Measurements from ENCODE around the gene VPS54. TPM values are rescaled to one million over a fixed set of nuclear protein-coding genes. Genes with fewer than 3 reads are reported as not detected.

VPS54 gene
- total RNA-seq, 1 donor from 2014 or later, result 17.5 TPM

DNA sequence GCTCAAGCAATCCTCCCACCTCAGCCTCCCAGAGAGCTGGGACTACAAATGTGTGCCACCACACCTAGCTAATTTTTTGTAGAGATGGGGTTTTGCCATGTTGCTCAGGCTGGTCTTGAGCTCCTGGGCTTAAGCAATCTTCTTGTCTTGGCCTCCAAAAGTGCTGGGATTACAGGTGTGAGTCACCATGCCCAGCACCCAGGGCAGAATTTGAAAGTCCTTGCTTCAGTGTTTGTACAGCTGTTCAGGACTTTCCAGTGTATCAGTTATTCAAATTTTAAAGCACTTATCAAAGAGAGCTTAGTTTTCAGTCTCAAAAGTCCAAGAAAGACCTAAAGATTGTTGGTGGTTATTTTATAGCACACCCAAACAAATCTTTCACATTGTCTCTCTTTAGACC, 43.6 kb upstream of the VPS54 start:
- Histone ChIP-seq H3K36me3 (ENCODE audit: insufficient read depth, low read length) (no peaks in the 10 kb centered on the region), H3K9ac (ENCODE audit: low read length) (no peak overlapping the region), H3K4me1 (ENCODE audit: insufficient read depth, low read length) (peaks cover 21% of the 10 kb centered on the region), H3K27me3 (ENCODE audit: insufficient read depth, low read length) (no peaks in the 10 kb centered on the region), H3K27ac (ENCODE audit: low read depth, low read length) (peak overlapping the region; percentile 85), H3K4me3 (ENCODE audit: insufficient read depth, low read depth, low read length) (no peak overlapping the region), H3K9me3 (ENCODE audit: insufficient read depth, low read depth, low read length) (no peaks in the 10 kb centered on the region), H3K4me2 (ENCODE audit: low read length) (peak overlapping the region; percentile 47), H4K20me1 (ENCODE audit: insufficient read depth, low read length) (no peaks in the 10 kb centered on the region), H2AFZ (ENCODE audit: low read depth, low read length) (no peak overlapping the region), H3K79me2 (ENCODE audit: insufficient read depth, low read length) (no peaks in the 10 kb centered on the region)
- H3K4me1 Mint-ChIP-seq (ENCODE audit: low read depth, unreplicated experiment), result peaks cover 16% of the 10 kb centered on the region
- DNase-seq (ENCODE audit: low read depth), result peak; percentile 63
- no peak overlapping the region for H3K27ac Mint-ChIP-seq (ENCODE audit: unreplicated experiment)
- H3K9me3 Mint-ChIP-seq (ENCODE audit: unreplicated experiment), result no peaks in the 10 kb centered on the region
- TF ChIP-seq EZH2 (IDR thresholded peaks at IDR 0.05; ENCODE audit: insufficient read depth, low read length), result no peak
- TF ChIP-seq, protein P1, sequence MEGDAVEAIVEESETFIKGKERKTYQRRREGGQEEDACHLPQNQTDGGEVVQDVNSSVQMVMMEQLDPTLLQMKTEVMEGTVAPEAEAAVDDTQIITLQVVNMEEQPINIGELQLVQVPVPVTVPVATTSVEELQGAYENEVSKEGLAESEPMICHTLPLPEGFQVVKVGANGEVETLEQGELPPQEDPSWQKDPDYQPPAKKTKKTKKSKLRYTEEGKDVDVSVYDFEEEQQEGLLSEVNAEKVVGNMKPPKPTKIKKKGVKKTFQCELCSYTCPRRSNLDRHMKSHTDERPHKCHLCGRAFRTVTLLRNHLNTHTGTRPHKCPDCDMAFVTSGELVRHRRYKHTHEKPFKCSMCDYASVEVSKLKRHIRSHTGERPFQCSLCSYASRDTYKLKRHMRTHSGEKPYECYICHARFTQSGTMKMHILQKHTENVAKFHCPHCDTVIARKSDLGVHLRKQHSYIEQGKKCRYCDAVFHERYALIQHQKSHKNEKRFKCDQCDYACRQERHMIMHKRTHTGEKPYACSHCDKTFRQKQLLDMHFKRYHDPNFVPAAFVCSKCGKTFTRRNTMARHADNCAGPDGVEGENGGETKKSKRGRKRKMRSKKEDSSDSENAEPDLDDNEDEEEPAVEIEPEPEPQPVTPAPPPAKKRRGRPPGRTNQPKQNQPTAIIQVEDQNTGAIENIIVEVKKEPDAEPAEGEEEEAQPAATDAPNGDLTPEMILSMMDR (IDR thresholded peaks at IDR 0.05; ENCODE audit: insufficient read depth, low read depth, low read length), result no peak
- no peaks in the 10 kb centered on the region for H3K36me3 Mint-ChIP-seq (ENCODE audit: low read depth, unreplicated experiment)
- H3K27me3 Mint-ChIP-seq (ENCODE audit: low read depth, unreplicated experiment), result no peaks in the 10 kb centered on the region
- no peak overlapping the region for H3K4me3 Mint-ChIP-seq (ENCODE audit: unreplicated experiment)
- FAIRE-seq, result no peak

DNA sequence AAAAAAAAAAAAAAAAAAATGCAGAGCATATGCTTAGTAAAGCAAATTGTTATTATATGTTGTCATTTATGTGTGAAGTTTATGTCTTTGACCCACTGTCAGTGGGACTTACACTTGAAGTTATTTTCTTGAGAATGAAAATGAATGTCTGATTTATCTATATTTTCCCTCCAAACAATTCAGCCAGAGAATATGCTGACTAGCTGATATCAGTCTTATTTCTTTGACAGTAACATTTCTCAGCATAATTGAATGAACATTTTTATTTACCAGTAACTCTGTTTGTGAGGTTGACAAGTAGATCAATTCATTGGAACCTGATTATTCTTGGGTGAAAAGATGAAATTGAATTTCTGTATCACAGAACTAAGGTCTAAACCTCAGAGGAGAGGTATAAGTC, 40.0 kb upstream of the VPS54 start:
- Histone ChIP-seq H3K4me3 (ENCODE audit: insufficient read depth, low read depth, low read length) (no peak overlapping the region), H2AFZ (ENCODE audit: low read depth, low read length) (no peak overlapping the region)
- no peak for FAIRE-seq

DNA sequence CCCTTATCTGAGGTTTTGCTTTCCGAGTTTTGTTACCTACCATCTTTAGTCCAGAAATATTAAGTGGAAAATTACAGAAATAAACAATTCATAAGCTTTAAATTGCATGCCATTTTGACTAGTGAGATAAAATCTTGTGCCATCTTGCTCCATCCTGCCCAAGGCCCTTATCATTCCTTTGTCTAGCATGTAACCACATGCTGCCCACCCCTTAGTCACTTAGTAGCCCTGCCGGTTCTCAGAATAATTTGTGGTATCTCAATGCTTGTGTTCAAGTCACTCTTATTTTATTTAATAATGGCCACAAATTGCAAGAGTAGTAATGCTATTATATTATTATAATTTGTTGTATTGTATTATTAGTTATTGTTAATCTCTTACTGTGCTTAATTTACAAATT, 36.8 kb upstream of the VPS54 start:
- no peaks in the 10 kb centered on the region for H3K9me3 ChIP-seq (ENCODE audit: insufficient read depth, low read depth, low read length)
- Mint-ChIP-seq H3K27ac (ENCODE audit: unreplicated experiment) (no peak overlapping the region), H3K27me3 (ENCODE audit: low read depth, unreplicated experiment) (no peaks in the 10 kb centered on the region), H3K9me3 (ENCODE audit: unreplicated experiment) (no peaks in the 10 kb centered on the region), H3K4me1 (ENCODE audit: low read depth, unreplicated experiment) (no peaks in the 10 kb centered on the region), H3K4me3 (ENCODE audit: unreplicated experiment) (no peak overlapping the region), H3K36me3 (ENCODE audit: low read depth, unreplicated experiment) (no peaks in the 10 kb centered on the region)
- no peak for DNase-seq (ENCODE audit: low read depth)
- H3K27ac ChIP-seq (ENCODE audit: low read depth, low read length), result no peak overlapping the region
- no peaks in the 10 kb centered on the region for H3K4me1 ChIP-seq (ENCODE audit: insufficient read depth, low read length)
- H3K4me2 ChIP-seq (ENCODE audit: low read length), result no peak overlapping the region
- no peaks in the 10 kb centered on the region for H3K36me3 ChIP-seq (ENCODE audit: insufficient read depth, low read length)
- H3K27me3 ChIP-seq (ENCODE audit: insufficient read depth, low read length), result no peaks in the 10 kb centered on the region
- H3K9ac ChIP-seq (ENCODE audit: low read length), result no peak overlapping the region
- H3K79me2 ChIP-seq (ENCODE audit: insufficient read depth, low read length), result no peaks in the 10 kb centered on the region
- no peak overlapping the region for H3K4me3 ChIP-seq (ENCODE audit: insufficient read depth, low read depth, low read length)
- TF ChIP-seq, protein P1 (IDR thresholded peaks at IDR 0.05; ENCODE audit: insufficient read depth, low read depth, low read length), result no peak
- TF ChIP-seq EZH2 (IDR thresholded peaks at IDR 0.05; ENCODE audit: insufficient read depth, low read length), result no peak
- FAIRE-seq, result no peak
- no peaks in the 10 kb centered on the region for H4K20me1 ChIP-seq (ENCODE audit: insufficient read depth, low read length)
- no peak overlapping the region for H2AFZ ChIP-seq (ENCODE audit: low read depth, low read length)

More for the DNA sequence above, 40.0 kb upstream of the VPS54 start:
- no peaks in the 10 kb centered on the region for H3K9me3 ChIP-seq (ENCODE audit: insufficient read depth, low read depth, low read length)
- H3K9ac ChIP-seq (ENCODE audit: low read length), result no peak overlapping the region
- Mint-ChIP-seq H3K27me3 (ENCODE audit: low read depth, unreplicated experiment) (no peaks in the 10 kb centered on the region), H3K4me1 (ENCODE audit: low read depth, unreplicated experiment) (peaks cover 9% of the 10 kb centered on the region), H3K4me3 (ENCODE audit: unreplicated experiment) (no peak overlapping the region), H3K9me3 (ENCODE audit: unreplicated experiment) (no peaks in the 10 kb centered on the region), H3K27ac (ENCODE audit: unreplicated experiment) (no peak overlapping the region), H3K36me3 (ENCODE audit: low read depth, unreplicated experiment) (no peaks in the 10 kb centered on the region)
- H3K27ac ChIP-seq (ENCODE audit: low read depth, low read length), result no peak overlapping the region
- H3K27me3 ChIP-seq (ENCODE audit: insufficient read depth, low read length), result no peaks in the 10 kb centered on the region
- H4K20me1 ChIP-seq (ENCODE audit: insufficient read depth, low read length), result no peaks in the 10 kb centered on the region
- H3K4me2 ChIP-seq (ENCODE audit: low read length), result no peak overlapping the region
- H3K36me3 ChIP-seq (ENCODE audit: insufficient read depth, low read length), result no peaks in the 10 kb centered on the region
- H3K79me2 ChIP-seq (ENCODE audit: insufficient read depth, low read length), result no peaks in the 10 kb centered on the region
- DNase-seq (ENCODE audit: low read depth), result no peak
- TF ChIP-seq EZH2 (IDR thresholded peaks at IDR 0.05; ENCODE audit: insufficient read depth, low read length), result no peak
- TF ChIP-seq, protein P1 (IDR thresholded peaks at IDR 0.05; ENCODE audit: insufficient read depth, low read depth, low read length), result no peak
- peaks cover 17% of the 10 kb centered on the region for H3K4me1 ChIP-seq (ENCODE audit: insufficient read depth, low read length)

All from astrocyte (in vitro differentiated cells and primary cell).